Endometrial microvascular endothelial cells (primary cell): ENCODE data around the gene CCDC170. TPM values are rescaled to one million over a fixed set of nuclear protein-coding genes. Genes with fewer than 3 reads are reported as not detected.
"Not testable (repeated sequence)": the region's sequence is repeated elsewhere in the genome, so short reads cannot be mapped to it uniquely, and the experiment has no call there.

Experiments used
- in situ Hi-C: cut with HindIII; loops from 2 replicates; pipeline ENCODE4 v1.10.0; 2017; ENCODE audit warnings: low sequenced_read_pairs, low pct_unique_long_range_greater_than_20kb; ENCODE audit errors: inconsistent ontology term
- total RNA-seq: library from RNA; depleted of rRNA; stranded (reverse); fragments of >200 nt; gene quantifications from one replicate; pipeline ENCODE4 v1.2.3, GENCODE V29; 2015; ENCODE audit errors: inconsistent ontology term

CCDC170 gene, protein sequence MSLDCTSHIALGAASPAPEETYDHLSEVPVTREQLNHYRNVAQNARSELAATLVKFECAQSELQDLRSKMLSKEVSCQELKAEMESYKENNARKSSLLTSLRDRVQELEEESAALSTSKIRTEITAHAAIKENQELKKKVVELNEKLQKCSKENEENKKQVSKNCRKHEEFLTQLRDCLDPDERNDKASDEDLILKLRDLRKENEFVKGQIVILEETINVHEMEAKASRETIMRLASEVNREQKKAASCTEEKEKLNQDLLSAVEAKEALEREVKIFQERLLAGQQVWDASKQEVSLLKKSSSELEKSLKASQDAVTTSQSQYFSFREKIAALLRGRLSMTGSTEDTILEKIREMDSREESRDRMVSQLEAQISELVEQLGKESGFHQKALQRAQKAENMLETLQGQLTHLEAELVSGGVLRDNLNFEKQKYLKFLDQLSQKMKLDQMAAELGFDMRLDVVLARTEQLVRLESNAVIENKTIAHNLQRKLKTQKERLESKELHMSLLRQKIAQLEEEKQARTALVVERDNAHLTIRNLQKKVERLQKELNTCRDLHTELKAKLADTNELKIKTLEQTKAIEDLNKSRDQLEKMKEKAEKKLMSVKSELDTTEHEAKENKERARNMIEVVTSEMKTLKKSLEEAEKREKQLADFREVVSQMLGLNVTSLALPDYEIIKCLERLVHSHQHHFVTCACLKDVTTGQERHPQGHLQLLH
- total RNA-seq = not detected

DNA sequence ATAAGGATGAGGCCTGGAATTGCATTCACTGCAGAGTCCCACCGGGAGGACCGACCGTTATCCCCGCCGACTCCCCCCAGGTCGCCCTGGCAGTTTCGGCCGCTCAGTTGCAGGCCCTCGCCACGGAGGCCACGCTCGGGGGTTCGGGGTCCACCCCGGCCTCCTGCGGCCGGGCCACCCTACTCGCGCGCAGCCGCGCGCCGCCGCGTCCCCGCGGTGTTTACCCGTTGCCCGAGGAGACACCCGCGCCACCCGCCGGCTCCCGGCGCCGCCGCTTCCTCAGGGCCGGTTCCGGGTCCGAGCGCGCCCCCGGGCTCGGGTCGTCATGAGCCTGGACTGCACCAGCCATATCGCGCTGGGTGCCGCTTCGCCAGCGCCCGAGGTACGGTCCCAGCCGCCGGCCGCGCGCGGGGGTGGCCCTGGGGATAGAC lies at the start of gene CCDC170:
Gene CCDC170, plus strand, starts transcription at position 214 of the 431 bp plus-strand sequence. Its CDS starts 112 bp downstream, at position 326.
- in situ Hi-C loops = no loop called here

GRCh38 chr6:151445482-151445881 lies 48.3 kb upstream of the CCDC170 start:
- in situ Hi-C loops = no loop called here

DNA sequence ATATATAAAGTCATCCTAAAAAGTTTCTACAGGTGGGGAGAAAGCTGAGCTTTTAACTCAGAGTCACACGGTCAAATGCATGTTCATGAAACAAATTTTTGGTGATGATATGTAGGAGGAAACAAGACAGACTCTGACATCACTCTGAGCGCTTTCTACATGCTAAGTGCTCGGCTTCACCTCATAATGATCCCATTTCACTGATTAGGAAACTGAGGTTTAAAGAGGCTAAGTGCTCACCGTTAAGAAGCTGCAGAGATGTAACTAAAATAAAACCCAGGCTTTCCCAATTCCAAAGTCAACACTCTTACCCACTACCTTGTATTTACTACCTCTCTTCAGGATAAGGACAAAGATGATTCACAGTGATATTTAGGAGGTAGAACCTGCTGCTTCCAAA lies 46.6 kb upstream of the CCDC170 start:
- in situ Hi-C loops = no loop called here

- in situ Hi-C loops = no loop called here
Observed at GRCh38 chr6:151448623-151449022, 45.2 kb upstream of the CCDC170 start.

- in situ Hi-C loops = not testable (repeated sequence)
Observed at GRCh38 chr6:151450928-151451327, 42.9 kb upstream of the CCDC170 start.

DNA sequence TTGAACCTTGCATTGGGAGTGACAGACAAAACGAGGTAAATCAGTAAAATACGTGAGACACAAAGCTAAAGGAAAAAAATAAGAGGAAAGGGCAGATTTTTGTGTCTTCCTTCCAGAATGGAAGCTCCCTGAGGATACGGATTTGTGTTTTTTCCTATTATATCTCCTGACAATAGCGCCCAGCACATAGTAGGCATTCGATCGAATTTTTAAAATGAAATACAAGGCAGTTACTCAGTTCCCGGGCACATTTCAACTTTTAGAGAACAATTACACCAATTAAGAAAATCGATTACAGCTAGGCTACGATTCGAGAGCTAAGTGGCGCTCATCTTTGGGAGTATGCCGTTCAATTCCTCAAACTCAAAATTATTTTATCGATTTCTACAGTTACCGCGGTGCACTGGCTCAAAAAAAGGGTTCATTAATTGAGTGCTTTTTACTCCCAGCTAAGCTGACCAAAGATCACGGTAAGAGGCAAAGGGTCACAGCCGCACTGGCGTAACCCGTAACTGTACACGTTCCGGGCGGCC lies 42.3 kb upstream of the CCDC170 start:
- in situ Hi-C loops = no loop called here

- in situ Hi-C loops = no loop called here
Observed at GRCh38 chr6:151451950-151452749, 41.7 kb upstream of the CCDC170 start, which contains the start of gene RMND1. TSS of gene RMND1 (minus strand) at chr6:151452126. CDS start at chr6:151445811, 6,315 bp downstream.

GRCh38 chr6:151452750-151453427 lies 40.9 kb upstream of the CCDC170 start:
- in situ Hi-C loops = no loop called here

DNA sequence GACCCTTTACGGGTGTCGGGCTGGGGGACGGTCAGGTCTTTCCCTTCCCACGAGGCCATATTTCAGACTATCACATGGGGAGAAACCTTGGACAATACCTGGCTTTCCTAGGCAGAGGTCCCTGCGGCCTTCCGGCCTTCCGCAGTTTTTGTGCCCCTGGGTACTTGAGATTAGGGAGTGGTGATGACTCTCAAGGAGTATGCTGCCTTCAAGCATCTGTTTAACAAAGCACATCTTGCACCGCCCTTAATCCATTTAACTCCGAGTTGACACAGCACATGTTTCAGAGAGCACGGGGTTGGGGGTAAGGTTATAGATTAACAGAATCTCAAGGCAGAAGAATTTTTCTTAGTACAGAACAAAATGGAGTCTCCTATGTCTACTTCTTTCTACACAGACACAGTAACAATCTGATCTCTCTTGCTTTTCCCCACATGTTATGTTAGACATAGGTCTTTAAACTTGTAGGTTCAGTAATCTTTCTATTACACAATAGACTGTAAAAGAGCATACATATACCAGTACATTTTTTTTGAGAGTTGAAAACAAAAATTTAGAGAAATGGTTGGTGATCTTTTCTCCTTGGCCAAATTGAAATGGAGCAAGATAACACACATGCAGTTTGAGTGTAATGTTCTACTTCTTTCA lies 37.9 kb upstream of the CCDC170 start:
- in situ Hi-C loops = not testable (repeated sequence)

- in situ Hi-C loops = no loop called here
Observed at GRCh38 chr6:151461673-151462072, 32.1 kb upstream of the CCDC170 start.

DNA sequence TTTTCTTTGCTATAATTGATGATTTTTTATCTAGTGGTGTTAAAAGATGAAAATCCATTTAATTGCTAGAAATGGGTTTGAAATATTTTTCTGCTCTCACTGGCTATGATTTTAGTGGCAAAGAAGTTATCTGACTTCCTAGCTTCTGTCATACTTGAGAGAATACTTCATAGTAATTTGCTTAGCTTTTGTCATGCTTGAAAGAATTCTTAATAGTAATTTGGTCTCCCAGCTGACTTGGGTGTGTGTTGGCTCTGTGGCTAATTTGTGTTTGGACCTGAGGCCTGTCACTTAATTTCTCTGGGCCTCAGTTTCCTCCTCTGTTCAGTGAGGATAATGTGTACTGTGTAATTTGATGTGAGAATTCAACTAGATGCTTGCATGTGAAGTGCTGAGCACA lies 29.1 kb upstream of the CCDC170 start:
- in situ Hi-C loops = no loop called here

DNA sequence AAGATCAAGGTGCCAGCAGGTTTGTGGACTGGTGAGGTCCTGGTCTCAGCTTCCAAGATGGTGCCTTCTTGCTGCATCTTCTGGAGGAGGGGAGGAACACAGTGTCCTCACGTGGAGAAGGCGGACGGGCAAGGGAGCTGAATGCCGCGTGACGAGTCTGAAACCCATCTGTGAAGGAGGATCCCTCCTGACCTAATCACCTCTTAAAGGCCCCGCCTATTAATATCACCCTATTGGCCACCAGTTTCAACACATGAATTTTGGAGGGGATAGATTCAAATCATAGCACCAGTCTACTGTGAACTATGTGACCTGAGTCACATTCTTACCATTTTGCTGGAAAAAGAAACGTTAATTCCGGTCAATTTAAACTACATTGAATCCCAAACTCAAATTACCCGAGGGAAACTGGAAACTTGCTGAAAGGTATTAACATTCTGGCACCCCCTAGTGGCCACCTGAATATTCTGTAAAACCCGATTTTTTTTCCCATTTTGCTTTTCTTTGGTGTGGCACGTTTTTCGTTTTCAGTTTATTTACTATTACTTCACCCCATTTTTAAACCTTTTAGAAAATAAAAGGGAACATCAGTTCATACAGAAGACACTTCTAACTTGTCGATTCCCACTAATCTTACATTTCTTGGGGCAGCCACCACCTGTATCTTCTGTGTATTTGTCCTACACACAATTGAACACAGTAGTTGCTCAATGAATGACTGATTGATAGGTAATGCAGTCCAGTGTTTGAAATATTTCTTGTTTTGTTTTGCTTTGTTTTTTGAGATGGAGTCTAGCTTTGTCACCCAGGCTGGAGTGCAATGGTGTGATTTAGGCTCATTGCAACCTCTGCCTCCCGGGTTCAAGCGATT lies 17.9 kb upstream of the CCDC170 start:
- in situ Hi-C loops = no loop called here

DNA sequence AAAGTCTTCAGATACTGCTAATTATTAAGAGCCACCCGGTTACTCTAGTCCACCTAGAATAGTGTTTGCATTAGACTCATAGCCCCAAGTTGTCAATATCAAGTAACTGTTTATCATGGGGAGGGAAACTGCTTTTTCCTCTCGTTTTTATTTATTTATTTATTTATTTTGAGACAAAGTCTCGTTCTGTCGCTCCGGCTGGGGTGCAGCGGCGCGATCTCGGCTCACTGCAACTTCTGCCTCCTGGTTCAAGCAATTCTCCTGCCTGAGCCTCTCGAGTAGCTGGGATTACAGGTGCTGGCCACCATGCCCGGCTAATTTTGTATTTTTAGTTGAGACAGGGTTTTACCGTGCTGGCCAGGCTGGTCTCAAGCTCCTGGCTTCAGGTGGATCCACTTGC lies 16.1 kb upstream of the CCDC170 start:
- in situ Hi-C loops = no loop called here

DNA sequence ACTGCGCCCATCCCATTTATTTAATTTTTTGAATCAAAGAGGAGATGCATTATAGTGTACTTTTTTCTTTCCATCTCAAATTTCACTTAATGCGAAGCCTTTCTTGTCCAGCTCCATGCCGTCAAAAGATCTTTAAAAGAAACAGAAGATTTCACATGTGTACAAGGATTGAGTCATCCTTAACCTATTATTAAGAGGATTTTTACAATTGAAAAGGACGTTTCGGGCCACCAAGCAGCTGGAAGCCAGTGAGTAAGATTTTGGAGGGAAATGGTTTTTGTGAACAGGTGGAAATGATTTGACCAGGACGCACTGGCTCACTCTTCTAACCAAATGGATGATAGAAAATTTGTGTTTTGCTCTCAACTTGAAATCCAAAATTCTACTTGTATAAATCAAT lies 15.1 kb upstream of the CCDC170 start:
- in situ Hi-C loops = no loop called here

- in situ Hi-C loops = no loop called here
Observed at GRCh38 chr6:151481786-151482185, 12.0 kb upstream of the CCDC170 start.

DNA sequence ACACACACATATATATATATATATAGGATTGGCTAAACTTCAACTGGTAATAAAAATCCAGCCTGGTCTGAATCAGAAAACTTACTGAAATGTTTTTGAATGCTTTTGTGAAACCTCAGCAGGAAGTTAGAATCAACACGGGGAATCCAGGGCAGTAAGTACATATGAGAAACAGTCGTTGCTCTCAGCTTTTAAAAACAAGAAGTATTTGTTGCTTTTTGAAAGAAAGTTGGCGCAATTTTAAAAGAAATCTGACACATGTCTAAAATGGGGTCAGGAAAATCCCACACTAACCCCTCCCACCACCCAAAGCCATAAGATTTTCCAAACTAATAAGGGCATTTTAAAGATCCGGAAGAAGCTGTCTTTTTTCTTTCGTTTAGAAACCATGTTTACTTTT lies 11.5 kb upstream of the CCDC170 start:
- in situ Hi-C loops = no loop called here

GRCh38 chr6:151483994-151484393 lies 9.8 kb upstream of the CCDC170 start:
- in situ Hi-C loops = no loop called here
